ENCODE measurements around the gene KRT72.
A peak's percentile ranks its signal among the peaks of the same experiment; 100 is the strongest.

The KRT72 gene

GRCh38 chr12:52618216-52618615 is 17.0 kb upstream of the KRT72 start, which contains the start of gene KRT73:
TSS of gene KRT73 (minus strand) at chr12:52618559. CDS start at chr12:52618524, 35 bp downstream.
- TF ChIP-seq GATA1 (IDR thresholded peaks at IDR 0.05; ENCODE audit: low read depth, low read length) (no peak), POLR2A (IDR thresholded peaks at IDR 0.05; ENCODE audit: low read length) (no peak)
- DNase-seq: no peak

DNA sequence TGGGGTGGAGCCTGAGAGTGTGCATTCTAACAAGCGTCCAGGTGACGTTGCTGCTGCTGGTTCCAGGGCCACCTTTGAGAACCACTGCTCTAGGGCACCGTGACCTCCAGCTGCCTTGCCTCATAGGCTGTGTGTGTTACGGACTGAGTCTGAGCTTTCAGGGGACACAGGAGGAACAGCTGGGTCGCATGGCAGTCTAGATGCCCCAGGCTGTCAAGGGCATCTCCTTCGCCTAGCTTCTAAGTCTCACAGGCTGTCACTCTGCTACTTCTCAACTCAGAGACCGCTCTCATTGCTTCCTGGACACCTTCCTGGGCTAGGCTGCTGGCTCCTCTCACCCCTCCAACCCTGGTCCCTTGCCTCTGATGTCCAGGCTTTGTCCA is 16.1 kb upstream of the KRT72 start:
- no peak for DNase-seq
- TF ChIP-seq POLR2A (IDR thresholded peaks at IDR 0.05; ENCODE audit: low read length): no peak
- no peak for TF ChIP-seq GATA1 (IDR thresholded peaks at IDR 0.05; ENCODE audit: low read depth, low read length)

- peak in 1 of 2 experiments; percentile 15 for DNase-seq
- no peak for TF ChIP-seq POLR2A (IDR thresholded peaks at IDR 0.05; ENCODE audit: low read length)
- TF ChIP-seq GATA1 (IDR thresholded peaks at IDR 0.05; ENCODE audit: low read depth, low read length): no peak
Observed at GRCh38 chr12:52616680-52617402, 15.6 kb upstream of the KRT72 start.

GRCh38 chr12:52615912-52616311 is 14.6 kb upstream of the KRT72 start:
- DNase-seq: no peak
- TF ChIP-seq GATA1 (IDR thresholded peaks at IDR 0.05; ENCODE audit: low read depth, low read length): no peak
- no peak for TF ChIP-seq POLR2A (IDR thresholded peaks at IDR 0.05; ENCODE audit: low read length)

GRCh38 chr12:52615208-52615868 is 14.1 kb upstream of the KRT72 start:
- TF ChIP-seq GATA1 (IDR thresholded peaks at IDR 0.05; ENCODE audit: low read depth, low read length): no peak
- no peak for TF ChIP-seq POLR2A (IDR thresholded peaks at IDR 0.05; ENCODE audit: low read length)
- no peak for DNase-seq

GRCh38 chr12:52614381-52615207 is 13.3 kb upstream of the KRT72 start:
- peak; percentile 16 to 52 for DNase-seq
- TF ChIP-seq GATA1 (IDR thresholded peaks at IDR 0.05; ENCODE audit: low read depth, low read length) (no peak), POLR2A (IDR thresholded peaks at IDR 0.05; ENCODE audit: low read length) (no peak)

GRCh38 chr12:52613384-52614030 is 12.2 kb upstream of the KRT72 start:
- TF ChIP-seq POLR2A (IDR thresholded peaks at IDR 0.05; ENCODE audit: low read length) (no peak), GATA1 (IDR thresholded peaks at IDR 0.05; ENCODE audit: low read depth, low read length) (no peak)
- DNase-seq: no peak

DNA sequence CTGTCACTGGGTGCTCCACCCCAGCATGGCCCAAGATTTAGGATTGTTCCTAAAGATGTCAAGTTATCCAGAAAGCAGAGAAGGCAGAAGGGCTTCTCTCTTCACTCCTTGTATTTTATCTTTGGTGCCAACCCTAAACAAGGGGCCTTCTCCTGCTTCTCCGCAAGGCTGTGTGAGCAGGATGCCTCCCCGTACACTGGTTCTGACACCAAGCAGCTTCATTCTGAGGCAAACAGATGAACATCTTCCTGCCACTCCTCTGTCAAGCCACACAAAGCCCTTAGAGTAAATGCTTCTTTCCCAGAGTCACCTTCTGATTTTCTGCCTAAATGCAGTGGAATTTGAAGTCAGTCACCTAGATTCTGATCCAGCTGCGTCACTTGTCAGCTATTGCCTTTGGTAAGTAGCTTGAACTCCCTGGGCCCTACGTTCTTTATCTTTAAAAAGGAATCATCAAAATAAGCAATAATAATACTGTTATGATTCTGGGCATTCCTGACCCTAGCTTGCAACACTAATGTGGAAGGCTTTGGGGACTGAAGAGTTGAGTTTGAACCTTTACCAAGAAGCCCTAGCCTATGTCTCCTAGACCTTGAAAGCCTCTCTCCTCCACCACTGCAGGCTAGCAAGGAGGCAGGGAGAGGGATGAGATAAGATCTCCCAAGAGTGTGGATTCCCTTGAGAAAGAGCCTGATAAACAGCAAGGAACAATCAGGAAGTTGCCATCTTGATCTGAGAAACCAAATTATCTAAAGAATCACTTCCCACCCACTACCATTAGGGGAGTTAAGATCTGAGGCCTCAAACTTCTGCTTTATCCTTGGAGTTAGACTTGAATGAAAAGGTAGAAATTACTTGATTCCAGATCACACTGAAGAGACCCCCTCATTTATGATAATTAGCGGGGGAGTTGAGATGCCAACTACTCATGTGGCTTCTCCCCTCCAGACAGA is 11.4 kb upstream of the KRT72 start:
- DNase-seq: no peak
- no peak for TF ChIP-seq POLR2A (IDR thresholded peaks at IDR 0.05; ENCODE audit: low read length)
- no peak for TF ChIP-seq GATA1 (IDR thresholded peaks at IDR 0.05; ENCODE audit: low read depth, low read length)

GRCh38 chr12:52611080-52611468 is 9.8 kb upstream of the KRT72 start:
- TF ChIP-seq POLR2A (IDR thresholded peaks at IDR 0.05; ENCODE audit: low read length): no peak
- TF ChIP-seq GATA1 (IDR thresholded peaks at IDR 0.05; ENCODE audit: low read depth, low read length): no peak
- no peak for DNase-seq

DNA sequence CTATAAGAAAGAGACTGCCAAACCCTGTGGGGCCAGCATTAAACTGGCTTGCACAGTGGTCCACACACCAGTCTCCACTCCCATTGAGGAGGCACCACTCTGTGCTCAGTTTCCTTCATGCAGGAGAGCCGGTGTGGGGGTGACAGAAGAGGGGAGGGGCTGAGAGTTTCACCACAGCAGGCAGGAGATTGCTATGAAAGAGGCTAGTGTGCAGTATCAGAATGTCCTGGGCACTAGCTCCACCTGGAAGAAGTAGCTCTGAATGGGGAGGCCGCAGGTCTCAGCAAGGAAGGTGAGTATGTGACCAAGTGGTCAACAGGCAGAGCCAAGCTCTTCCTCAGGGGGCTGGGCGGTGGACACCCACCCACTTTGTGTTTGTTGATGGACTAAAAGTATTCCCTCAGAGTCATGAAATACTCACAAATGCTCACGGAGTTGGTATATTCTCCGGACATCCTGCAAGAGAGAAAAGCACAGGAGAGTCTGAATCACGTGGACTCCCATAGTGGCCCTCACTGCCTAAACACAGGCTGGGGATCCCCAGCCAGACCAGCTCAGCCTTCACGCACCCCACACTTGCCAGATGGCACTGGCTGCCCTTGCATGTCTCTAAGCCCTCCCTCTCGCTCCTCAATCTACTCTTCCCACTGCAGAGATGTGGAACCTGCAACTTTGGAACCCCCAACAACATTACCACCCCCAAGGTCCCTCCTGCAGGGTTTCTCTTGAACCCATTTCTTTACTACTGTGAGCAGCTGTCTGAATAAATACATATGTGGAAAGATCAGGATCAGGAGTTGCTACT is 7.8 kb upstream of the KRT72 start:
- no peak for DNase-seq
- TF ChIP-seq GATA1 (IDR thresholded peaks at IDR 0.05; ENCODE audit: low read depth, low read length) (no peak), POLR2A (IDR thresholded peaks at IDR 0.05; ENCODE audit: low read length) (no peak)

DNA sequence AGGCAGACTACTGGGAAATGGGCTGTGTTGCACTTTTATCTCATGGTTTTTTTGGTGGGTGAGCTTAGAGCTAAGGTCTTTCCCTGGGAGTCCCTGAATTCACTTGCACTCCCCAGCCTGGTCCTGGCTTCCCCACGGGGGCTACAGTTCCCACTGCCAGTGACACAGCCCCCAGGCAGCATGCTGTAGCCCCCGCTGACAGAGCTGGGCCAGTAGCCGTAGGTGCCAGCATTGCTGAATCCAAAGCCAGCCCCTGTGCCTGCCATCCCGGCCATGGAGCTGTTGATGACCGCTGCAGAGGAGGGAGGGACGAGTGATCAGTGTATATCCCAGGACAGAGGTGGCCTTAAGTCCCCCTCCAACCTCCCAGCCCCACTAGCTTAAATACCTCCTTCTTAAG is 6.9 kb upstream of the KRT72 start:
- DNase-seq: no peak
- TF ChIP-seq GATA1 (IDR thresholded peaks at IDR 0.05; ENCODE audit: low read depth, low read length) (no peak), POLR2A (IDR thresholded peaks at IDR 0.05; ENCODE audit: low read length) (no peak)

DNA sequence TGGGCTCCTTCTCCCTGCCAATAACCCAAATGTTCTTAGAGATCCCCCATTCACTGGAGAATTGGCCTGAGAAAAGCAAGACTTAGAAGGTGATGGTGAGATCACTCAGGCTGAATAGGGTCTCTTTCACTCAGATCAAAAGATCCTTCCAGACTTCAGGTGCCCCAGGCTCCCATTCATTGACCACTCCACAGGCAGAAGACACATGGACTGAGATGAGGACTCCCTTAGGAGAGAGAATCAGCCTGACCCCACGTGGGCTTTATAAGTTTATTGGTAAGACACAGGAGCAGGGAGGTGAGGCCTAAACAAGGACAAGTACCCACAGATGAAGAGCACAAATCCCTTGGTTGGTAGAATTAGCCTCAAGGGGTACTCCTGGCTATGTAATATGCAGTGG is 6.1 kb upstream of the KRT72 start:
- no peak for TF ChIP-seq POLR2A (IDR thresholded peaks at IDR 0.05; ENCODE audit: low read length)
- TF ChIP-seq GATA1 (IDR thresholded peaks at IDR 0.05; ENCODE audit: low read depth, low read length): no peak
- no peak for DNase-seq
